KBM-7 (cell line): Measurements from ENCODE around the gene AKAP8.
"Not testable (repeated sequence)": the region's sequence is repeated elsewhere in the genome, so short reads cannot be mapped to it uniquely, and the experiment has no call there.

Source experiments
- DNase-seq: peaks from one replicate; pipeline ENCODE4 v3.0.0-alpha.2; 2015
- in situ Hi-C: fragments of 300-500 bp; cut with MboI; formaldehyde crosslinking; loops from 2 replicates; pipeline ENCODE4 v1.14.3; 2020; ENCODE audit warnings: low sequenced_read_pairs, low pct_unique_long_range_greater_than_20kb, mixed read lengths

AKAP8 gene

DNA sequence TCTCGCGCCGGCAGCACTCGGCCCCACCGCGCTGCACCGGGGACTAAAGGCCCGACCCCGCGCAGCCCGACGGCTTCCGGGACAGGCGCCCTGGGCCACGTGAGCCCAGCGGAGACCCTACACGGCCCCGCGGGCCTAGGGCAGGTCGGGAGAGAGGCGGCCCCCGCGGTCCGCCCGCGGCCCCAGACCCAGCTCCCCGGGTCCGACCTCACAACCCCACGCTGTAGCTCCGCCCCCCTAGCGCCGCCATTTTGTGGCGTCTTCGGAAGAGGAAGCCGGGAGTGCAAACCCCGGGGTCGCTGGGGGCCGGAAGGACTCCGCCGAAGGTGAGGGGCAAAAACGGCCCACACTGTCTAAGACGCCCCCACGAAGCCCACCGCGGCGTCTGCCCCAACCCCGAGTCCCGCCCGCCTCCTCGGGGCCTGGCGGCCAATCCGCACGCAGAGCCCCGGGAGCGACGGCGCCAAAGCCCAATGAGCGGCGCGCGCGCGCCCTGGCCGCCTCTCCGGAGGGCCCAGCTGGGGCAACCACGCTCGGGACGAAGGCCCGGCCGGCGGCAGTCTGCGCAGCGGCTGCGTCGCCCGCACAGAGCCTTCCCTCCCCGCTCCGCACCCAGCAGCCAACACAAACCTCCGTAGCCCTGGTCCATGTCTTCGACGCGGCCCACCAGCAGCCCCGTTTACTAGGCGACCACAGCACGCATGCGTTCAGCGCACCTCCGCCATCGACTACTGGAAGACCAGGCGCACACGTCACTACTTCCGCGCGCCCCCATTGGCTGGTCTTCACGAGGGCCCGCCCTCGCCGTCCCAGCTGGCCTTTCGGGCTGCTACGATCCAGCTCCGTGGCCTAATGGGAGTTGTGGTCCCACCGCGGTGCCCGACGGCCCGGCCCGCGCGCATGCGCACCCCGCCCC lies at the start of gene AKAP8:
AKAP8 (minus strand) TSS at position 705 of the 916 bp plus-strand sequence; CDS start at position 649, 56 bp downstream.
- peak; percentile 99 for DNase-seq
- in situ Hi-C loops = no loop called here

DNA sequence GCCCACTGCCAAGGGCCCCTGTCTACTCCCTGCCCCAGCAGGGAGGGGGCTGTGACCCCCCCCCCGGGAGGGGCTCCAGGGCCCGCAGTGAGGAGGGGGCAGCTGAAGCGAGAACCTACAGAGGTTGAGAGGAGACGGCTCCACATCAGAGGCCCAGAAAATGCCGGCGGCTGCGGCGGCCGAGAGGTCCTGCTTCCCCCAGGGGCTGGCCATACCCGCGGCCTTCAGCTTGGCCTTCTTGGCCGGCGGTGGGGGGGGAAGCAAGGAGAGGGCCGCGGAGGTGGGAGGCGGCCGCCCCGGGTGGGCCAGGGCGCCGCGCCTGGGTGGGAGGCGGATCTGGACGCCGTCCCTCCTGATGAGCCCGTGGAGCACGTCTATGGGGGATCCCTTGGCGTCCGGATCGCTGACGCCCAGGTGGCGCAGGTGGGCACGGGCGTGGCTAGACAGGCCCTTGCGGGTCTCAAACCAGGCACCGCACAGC lies 48.4 kb upstream of the AKAP8 start:
- in situ Hi-C loops = no loop called here

DNA sequence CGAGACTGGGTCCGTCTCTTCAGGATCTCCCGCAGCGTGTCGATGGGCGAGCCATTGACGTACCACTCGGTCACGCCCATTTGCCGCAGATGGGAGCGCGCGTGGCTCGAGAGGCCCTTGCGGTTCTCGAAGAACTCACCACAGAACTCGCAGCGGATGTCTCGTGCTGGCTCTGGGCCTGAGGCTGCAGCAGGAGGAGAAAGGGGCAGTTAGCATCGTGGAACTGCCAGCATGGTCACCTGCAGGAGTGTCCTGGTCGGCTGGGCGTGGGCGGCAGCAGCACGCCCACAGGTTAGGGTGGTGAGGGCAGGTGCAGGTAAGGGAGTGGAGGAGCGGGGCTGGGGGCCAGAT lies 47.7 kb upstream of the AKAP8 start:
- in situ Hi-C loops = no loop called here
- DNase-seq = no peak

More for the DNA sequence above, 48.4 kb upstream of the AKAP8 start:
- DNase-seq = no peak

DNA sequence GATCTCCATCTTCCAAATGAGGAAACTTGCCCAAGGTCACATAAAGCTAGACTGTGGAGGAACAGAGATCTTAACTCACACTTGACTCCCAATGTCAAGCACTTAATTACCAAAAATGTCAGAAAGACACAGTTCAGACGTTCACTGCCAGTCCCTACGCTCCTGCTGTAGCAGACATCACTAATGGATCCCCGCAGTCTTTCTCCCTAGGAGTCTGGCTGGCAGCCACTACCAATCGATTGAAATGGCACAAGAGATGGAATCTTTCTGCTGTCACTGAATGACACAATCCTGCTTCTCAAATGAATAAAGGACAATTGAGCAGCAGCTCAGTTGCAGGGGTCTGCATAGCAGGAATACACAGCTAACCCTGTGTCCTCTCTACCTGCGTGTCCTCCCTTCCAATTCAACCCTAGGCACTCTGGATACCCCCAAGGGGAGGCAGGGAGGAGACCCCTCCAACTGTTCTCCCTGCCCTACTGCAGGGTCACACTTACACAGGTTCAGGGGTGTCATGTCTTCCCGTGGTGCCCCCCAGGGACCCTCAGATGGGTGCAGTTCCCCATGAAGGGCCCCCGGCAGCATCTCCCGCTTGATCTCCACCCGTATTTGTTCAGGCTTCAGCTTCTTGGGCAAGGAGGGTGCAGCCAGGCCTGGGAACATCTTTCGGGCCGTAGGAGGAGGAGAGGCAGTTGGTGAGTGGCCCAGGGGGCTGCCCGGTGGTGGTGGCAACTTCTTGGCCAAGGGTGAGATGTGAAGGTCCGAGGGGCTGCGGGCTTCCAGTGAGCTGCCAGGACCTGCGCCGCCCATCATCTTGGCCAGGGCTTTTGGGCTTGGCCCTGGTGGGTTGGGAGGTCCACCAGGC lies 47.1 kb upstream of the AKAP8 start:
- DNase-seq = no peak

DNA sequence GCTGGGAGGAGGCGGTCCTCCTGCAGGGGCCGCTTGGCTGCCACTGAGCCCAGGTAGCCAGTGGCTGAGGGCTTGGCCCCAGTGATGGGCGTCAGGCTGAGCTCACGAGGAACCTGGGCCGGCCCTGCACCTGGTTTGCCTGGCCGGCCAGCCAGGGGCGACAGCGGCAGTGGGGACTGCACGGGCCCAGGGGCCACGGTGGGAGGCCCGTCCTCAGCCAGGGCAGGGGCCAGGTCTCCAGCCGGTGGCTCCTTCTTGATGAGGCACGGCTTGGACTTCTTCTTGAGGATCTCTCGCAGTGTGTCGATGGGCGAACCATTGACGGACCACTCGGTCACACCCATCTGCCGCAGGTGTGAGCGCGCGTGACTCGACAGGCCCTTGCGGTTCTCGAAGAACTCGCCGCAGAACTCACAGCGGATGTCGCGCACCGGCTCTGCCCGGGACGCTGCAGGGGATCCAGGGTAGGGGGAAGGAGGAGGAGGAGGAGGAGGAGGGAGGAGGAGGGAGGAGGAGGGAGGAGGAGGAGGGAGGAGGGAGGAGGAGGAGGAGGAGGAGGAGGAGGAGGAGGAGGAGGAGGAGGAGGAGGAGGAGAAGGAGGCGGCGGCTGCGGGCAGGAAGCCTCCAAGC lies 45.8 kb upstream of the AKAP8 start:
- no peak for DNase-seq
- in situ Hi-C loops = no loop called here

More for the DNA sequence above, 47.1 kb upstream of the AKAP8 start:
- in situ Hi-C loops = no loop called here

DNA sequence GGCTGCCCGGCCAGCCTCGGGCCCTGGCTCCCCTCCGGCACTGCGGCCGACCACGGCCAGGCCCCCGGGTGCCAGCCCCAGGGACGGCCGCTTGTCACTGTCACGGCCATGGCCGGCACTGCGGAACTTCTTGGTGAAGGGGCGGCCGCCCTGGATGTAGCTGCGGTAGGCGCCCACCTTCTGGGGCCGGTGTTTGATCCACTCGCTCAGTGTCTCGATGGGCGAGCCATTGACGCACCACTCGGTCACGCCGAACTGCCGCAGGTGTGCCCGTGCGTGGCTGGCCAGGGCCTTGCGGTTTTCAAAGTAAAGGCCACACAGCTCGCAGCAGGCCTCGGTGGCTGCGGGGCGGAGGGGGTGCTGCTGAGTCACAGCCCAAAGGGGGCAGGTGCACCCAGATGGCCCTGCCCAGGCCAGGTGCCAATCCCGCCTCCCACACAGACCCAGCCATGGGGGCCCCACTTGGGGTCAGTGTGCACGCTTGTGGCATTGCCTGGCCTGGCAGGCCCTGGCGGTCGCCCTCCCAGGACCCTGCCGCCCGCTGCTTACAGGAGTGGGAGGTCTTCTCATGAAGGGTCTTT lies 45.2 kb upstream of the AKAP8 start:
- in situ Hi-C loops = no loop called here

DNA sequence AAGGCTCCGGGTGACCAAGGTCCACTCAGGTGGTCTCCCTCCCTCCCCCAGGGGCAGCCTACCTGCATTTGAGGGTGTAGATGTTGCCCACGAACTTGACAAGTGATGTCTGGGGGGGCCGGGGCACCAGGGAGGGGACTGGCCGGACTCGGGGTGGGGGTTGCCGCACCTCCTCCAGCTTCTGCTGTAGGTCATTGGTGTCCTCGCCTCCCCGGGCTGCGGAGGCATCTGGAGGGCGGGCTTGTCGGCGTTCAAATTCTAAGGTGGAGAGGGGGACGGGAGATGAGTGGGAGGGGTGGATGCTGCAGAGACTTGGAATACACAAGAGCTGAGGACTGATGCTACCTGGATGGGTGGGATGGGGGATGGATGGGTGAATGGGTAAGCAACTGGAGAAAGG lies 44.5 kb upstream of the AKAP8 start:
- in situ Hi-C loops = no loop called here
- DNase-seq = no peak

More for the DNA sequence above, 45.2 kb upstream of the AKAP8 start:
- DNase-seq = no peak

DNA sequence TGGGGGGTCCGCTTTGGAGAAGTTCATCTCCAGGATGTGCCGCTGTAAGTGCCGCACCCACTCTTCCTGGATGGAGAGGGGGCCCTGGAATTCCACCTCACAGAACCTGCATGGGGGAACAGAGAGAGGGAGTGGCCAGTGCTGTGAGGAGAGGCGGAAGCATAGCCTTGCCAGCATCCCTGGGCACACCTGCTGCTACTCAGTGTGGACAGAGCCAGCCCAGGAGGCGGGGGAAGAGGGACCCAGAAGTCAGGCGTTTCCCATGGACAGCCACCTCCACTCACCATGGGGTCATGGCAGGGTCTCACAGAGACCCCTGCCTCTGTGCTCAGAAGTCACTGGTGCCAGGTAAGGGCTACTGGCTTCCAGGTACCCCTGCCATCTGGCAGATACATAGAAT lies 43.5 kb upstream of the AKAP8 start:
- in situ Hi-C loops = no loop called here
- no peak for DNase-seq

DNA sequence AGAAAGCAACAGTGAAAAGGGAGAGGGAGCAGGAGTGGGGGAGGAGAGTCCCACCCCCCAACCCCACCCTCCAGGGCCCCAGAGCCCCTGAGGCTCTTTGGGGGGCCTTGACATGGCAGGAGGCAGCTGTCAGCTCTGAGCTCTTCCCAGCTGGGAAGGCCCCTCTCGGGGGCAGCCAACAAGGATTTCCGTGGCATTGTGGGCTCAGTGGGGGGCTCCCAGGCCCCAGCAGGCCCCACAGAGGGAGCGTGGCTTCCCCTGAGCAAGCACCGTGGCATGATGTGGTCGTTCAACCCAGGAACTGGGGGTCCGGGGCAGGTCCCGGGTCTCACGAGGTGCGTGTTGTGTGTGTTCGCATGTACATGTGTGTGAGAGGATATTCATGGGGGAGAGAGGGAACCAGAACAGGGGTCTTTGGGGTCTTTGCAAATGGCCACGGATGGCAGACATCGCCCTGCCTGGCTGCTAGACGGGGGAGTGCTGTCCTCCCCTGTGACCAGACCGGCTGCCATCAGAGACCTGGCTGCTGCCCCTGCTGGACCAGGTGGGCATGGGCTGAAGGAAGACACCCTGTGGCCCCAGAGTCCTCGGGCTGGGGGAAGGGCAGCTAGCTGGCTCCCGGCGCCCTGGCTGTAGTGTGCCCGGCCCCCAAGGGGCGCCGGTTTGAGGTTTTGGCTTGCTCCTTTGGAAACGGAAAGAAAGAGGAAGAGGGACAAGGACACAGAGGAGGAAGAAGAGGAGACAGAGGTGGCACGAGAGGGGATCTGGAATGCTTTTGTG lies 42.9 kb upstream of the AKAP8 start:
- in situ Hi-C loops = no loop called here
- DNase-seq = no peak

DNA sequence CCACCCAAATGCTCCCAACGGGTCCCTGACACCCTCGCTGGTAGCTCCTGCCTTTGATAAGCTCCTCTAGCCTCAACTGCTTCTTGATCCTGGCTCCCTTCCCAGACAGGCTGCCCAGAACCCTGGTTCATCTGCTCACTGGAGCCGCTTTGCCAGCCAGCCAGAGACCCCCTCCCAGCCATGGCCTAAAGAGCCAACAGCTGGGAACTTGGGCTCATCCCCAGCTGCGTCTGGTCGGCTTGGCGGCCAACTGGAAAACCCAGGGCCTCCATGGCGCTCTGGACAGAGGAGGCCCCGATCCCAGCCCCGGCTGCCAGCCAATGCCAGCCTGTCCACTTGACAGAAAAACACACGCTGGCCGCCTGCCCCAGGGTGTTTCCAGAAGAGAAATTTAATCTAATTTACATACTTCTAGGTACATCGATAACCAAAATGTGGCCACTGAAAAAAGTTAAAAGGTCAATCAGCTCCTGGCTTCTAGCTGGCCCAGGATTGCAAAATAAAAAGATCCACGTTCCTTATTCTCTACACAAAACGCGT lies 42.2 kb upstream of the AKAP8 start:
- DNase-seq = no peak
- in situ Hi-C loops = no loop called here

DNA sequence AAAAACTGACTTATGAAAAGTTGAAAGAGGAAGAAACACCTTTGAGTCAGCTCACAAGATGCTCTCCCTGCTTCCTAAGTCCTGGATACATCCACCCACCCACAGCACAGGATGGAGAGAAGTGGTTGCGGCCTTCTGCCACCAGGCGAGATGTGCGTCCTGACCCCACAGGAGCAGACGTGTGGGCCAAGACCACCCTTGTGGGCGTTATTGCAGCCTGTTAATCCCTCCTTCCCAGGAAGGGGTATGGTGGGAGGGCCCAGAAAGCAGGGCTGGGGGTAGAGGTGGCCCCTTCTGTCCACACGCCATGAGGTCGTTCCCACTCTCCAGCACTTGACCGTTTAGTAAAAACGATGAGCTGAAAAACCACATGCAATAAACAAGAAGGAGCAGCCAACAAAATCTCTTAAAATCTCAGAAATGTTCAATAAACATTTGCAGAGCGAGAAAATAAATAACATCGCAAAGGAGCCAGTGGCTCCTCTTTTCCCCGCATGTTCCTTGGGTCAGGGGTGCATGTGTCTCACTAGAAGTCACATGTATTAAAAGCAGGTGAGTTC lies 41.6 kb upstream of the AKAP8 start:
- no peak for DNase-seq
- in situ Hi-C loops = no loop called here

DNA sequence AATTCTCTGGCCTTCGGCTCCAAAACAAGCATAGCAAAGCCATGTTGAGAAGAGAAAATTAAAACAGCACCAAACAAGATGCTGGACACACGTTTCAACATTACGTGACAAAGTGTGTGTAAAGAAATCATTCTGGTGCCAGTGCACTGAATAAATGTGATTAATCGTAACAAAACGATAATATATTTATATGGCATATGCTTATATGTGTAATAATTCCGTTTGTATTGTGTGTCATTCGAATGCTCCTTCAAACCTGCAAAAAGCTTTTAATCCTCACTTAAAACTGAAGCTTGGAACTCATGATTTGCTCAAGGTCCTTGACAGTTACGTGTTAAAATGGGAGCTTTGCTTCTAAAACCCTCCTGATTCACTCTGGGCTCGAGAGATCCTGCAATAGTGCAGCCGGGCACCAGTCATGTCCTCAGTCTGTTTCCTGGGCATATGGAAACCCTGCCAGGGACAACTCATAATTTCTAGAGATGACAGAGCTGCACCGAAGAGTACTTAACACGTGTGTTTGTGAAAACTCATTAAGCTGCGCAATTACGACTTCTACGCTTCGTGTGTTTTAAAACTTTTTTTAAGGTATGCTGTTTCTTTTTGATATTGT lies 39.9 kb upstream of the AKAP8 start:
- in situ Hi-C loops = no loop called here
- DNase-seq = no peak

DNA sequence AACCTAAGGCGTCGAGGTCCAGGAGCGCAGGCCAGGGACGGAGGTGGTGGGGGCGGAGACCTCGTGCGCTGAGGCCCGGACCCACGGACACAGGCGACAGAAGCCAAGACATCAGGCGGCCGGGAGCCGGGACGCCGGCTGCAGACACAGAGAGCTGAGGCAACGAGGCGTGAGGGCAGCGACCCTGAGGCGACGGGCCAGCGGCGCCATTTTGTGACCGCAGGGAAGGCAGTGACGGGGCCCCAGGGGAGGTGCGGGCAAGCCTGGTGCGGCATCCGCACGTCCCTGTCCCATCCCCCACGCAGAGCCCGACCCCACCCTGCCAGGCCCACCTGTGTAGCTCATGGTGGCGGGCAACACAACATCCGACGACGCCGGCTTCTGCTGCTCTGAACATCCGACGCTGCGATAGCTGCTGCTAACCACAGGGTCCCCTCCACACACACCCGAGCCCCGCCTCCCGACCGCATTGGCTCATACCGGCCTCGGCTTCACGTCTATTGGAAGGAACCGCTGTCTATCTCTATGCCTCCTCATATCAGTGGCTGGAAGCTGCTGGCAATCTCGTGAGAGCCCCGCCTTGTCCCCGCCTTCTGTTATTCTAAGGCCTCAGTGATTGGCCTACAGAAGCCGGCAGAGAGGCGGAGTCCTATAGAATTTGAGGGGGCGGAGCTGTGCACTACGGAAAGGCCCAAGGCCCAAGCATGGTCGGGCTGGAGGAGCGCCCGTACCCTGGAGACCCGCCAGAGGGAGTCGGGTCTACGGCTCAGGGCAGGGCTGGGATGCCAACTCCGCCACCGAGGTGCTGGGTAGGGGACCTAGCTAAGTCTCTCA lies 39.2 kb upstream of the AKAP8 start, which contains the start of gene AKAP8L:
AKAP8L (minus strand) TSS at position 410 of the 834 bp plus-strand sequence; CDS start at position 345, 65 bp downstream.
- DNase-seq = peak; percentile 100
- in situ Hi-C loops = no loop called here

DNA sequence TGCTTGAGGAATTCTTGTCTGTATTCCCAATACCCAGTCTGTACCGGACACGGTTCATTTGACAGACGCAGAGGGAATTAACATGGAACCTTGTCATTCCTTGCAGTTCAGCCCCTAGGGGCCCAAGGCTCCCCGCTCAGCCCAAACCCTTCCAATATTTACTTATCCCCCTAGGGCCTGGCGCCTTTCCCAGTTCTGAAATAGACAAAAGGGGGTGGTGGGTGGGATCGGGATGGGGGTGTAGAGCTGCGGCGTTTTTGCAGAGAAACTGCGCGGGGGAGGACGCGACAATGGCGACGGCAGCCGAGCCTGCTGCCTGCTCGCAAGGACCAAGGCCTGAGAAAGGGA lies 38.6 kb upstream of the AKAP8 start:
- no peak for DNase-seq
- in situ Hi-C loops = no loop called here

DNA sequence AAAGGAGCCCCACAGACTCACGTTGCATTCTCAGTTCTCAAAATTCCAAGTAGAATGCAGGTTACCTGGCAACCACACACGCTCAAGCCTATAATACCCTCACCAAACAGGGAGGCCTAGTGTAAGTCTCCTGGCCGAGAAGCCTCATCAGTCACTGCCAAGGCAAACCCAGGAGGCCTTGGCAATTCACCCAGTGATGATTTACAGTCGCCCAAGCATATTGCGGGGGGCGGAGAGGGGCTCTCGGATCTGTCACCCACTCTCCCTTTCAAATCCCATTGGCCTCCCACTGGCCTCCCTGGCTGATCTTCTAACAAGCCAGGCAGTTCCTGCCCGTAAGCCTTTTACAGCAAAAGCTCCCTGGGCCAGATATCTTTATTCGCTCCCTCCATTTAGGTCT lies 38.1 kb upstream of the AKAP8 start:
- no peak for DNase-seq
- in situ Hi-C loops = no loop called here

DNA sequence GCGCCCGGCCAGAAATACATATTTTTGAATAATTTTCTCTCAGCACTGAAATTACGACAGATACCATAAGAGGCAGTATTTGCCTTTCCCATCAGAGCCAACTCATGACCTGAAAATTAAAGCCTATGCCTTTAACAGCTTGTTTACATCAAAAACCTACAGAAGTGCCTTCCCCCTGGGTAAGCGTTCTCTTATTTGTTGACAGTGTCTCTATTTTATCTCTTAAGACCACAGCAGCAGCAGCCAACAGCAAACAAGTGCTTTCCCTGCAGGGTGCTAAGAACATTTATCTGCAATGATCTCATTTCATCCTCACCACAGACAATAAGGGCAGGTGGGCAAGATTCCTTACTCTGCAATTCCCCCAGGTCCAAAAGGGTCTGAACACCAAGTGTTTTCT lies 33.2 kb upstream of the AKAP8 start:
- DNase-seq = no peak
- in situ Hi-C loops = no loop called here

DNA sequence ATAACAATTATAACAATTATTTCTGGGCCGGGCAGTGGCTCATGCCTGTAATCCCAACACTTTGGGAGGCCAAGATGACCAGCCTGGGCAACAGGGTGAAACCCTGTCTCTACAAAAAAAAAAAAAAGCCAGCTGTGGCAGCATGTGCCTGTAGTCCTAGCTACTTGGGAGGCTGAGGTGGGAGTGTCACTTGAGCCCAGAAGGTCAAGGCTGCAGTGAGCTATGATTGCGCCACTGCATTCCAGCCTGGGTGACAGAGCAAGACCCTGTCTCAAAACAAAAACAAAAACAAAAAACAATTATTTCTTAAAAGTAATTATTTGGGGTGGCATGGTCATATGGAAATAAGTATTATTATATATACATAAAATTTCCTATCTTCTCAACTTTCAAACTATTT lies 31.8 kb upstream of the AKAP8 start:
- DNase-seq, in situ Hi-C loops: not testable (repeated sequence)
